ENCODE data around the gene SP2.

Gene SP2

DNA sequence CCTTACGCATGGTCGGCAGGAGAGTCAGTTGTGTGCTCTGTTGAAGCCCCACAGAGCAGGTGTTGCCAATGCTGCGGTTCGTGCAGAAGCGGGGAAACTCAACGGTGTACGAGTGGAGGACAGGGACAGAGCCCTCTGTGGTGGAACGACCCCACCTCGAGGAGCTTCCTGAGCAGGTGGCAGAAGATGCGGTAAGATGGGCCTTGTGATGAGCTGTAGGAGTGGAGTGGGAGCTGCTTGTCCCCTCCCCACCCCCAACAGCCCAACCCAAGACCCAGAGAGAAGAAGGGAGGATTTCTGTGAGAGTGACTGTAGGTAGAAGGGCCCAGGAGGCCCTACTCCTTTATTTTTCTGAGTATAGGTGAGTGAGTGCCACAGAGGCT lies 79.8 kb downstream of the SP2 start:
- DNase-seq (ENCODE audit: low read depth), result no peak

DNA sequence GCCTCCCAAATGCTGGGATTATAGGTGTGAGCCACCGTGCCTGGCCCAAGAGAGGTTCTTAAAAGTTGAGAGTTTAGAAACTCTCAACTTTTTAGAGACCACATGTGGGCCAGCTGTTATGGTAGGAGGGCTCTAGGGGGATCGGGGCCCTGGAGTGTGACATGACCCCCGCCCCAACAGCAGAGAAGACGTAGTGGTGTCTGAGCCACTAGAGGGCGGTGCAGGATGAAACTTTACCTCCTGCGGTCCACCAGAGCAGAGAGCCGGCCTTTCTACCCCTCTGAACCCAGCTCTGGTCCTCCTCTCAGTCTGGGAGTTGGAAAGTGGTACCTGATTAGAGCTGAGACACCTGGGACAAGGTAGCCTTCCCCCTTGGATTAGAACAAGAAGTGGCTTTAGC lies 82.3 kb downstream of the SP2 start:
- no peak for DNase-seq (ENCODE audit: low read depth)
